GM23248 (cell line): ENCODE measurements around the gene SFXN2. TPM values are rescaled to one million over a fixed set of nuclear protein-coding genes. Genes with fewer than 3 reads are reported as not detected.

Experiments used
- DNase-seq: peaks from one replicate; pipeline ENCODE4 v3.0.0-alpha.2; 2015
- H2AFZ ChIP-seq: fragments of 200-600 bp; sonication (generic); 2 replicates; pipeline ENCODE4 v1.6.1; 2016; ENCODE audit warnings: antibody characterized with exemption
- H3F3A ChIP-seq: fragments of 200-600 bp; sonication (generic); 2 replicates; pipeline ENCODE4 v1.6.1; 2016; ENCODE audit warnings: mild to moderate bottlenecking, antibody characterized with exemption, mixed run types; ENCODE audit not compliant: insufficient read depth
- H3K27ac ChIP-seq: fragments of 200-600 bp; sonication (generic); 2 replicates; pipeline ENCODE4 v1.5.1; 2016; ENCODE audit warnings: mild to moderate bottlenecking
- H3K27me3 ChIP-seq: fragments of 200-600 bp; sonication (generic); replicated peaks from 2 replicates; pipeline ENCODE4 v1.6.1; 2016; ENCODE audit warnings: mild to moderate bottlenecking; ENCODE audit not compliant: insufficient read depth
- H3K36me3 ChIP-seq: fragments of 200-600 bp; sonication (generic); 2 replicates; pipeline ENCODE4 v1.6.1; 2016; ENCODE audit warnings: low read depth, mild to moderate bottlenecking
- H3K4me1 ChIP-seq: fragments of 200-600 bp; sonication (generic); 2 replicates; pipeline ENCODE4 v1.6.1; 2016; ENCODE audit warnings: mild to moderate bottlenecking; ENCODE audit not compliant: insufficient read depth
- H3K4me2 ChIP-seq: fragments of 200-600 bp; sonication (generic); one replicate; pipeline ENCODE4 v1.6.1; 2016; ENCODE audit warnings: mild to moderate bottlenecking; ENCODE audit not compliant: unreplicated experiment
- H3K4me3 ChIP-seq: fragments of 200-600 bp; sonication (generic); 2 replicates; pipeline ENCODE4 v1.5.1; 2016; ENCODE audit warnings: mild to moderate bottlenecking
- H3K79me2 ChIP-seq: fragments of 200-600 bp; sonication (generic); 2 replicates; pipeline ENCODE4 v1.6.1; 2016; ENCODE audit warnings: mild to moderate bottlenecking; ENCODE audit not compliant: insufficient read depth
- H3K9ac ChIP-seq: fragments of 200-600 bp; sonication (generic); 2 replicates; pipeline ENCODE4 v1.6.1; 2016; ENCODE audit warnings: mild to moderate bottlenecking
- H3K9me2 ChIP-seq: fragments of 200-600 bp; sonication (generic); 2 replicates; pipeline ENCODE4 v1.6.1; 2016; ENCODE audit warnings: mixed run types, mild to moderate bottlenecking, moderate library complexity; ENCODE audit not compliant: insufficient read depth
- H3K9me3 ChIP-seq: fragments of 200-600 bp; sonication (generic); one replicate; pipeline ENCODE4 v1.6.1; 2017; ENCODE audit warnings: low read depth
- H4K20me1 ChIP-seq: fragments of 200-600 bp; sonication (generic); 2 replicates; pipeline ENCODE4 v1.6.0; 2016; ENCODE audit not compliant: insufficient read depth
- EZH2 ChIP-seq: fragments of 200-600 bp; sonication (generic); IDR thresholded peaks from 2 replicates; pipeline ENCODE4 v1.6.1; 2018; ENCODE audit warnings: antibody characterized with exemption, mild to moderate bottlenecking; ENCODE audit not compliant: insufficient read depth, poor library complexity, severe bottlenecking
- EZH2phosphoT487 ChIP-seq: fragments of 200-600 bp; sonication (generic); IDR thresholded peaks from 2 replicates; pipeline ENCODE4 v1.6.1; 2018; ENCODE audit warnings: antibody characterized with exemption, moderate library complexity, mild to moderate bottlenecking, low read depth; ENCODE audit not compliant: insufficient read depth
- WGBS, 2 experiments: methylation state at CpG; one replicate each; pipeline ENCODE4 v1.1.6; 2015 to 2017; ENCODE audit warnings: low lambda C conversion rate in 2 of 2, low coverage in 1 of 2; ENCODE audit errors: missing lambda C conversion rate in 2 of 2; 5-methylcytosine and 5-hydroxymethylcytosine counted together
- in situ Hi-C: fragments of 300-500 bp; cut with MboI; formaldehyde crosslinking; loops from 2 replicates; pipeline ENCODE4 v1.15.0; 2020
- polyA plus RNA-seq: library from polyadenylated mRNA; unstranded; fragments of >200 nt; fragmentation: Nextera tagmentation; extraction: Ambion mirVana; gene quantifications from 2 replicates; pipeline ENCODE4 v1.2.1, GENCODE V29; 2016
- total RNA-seq: library from RNA; depleted of rRNA; stranded (reverse); fragments of >200 nt; shearing (Covaris generic); gene quantifications from 2 replicates; pipeline ENCODE4 v1.2.3, GENCODE V29; 2014

Gene SFXN2
- total and polyA plus RNA-seq, 2 experiments from 2014 or later: 1.1 to 1.7 TPM

GRCh38 chr10:102767428-102768160 is 53.2 kb downstream of the SFXN2 start:
- H3K27me3 ChIP-seq: no peaks in the 10 kb centered on the region
- H3K4me3 ChIP-seq: no peak overlapping the region
- H3K27ac ChIP-seq: no peak overlapping the region
- no peak overlapping the region for H2AFZ ChIP-seq
- H3F3A ChIP-seq: 0 out of 2 replicates have a peak, but pooled peaks cover 9% of the 10 kb centered on the region
- H3K36me3 ChIP-seq: 0 out of 2 replicates have a peak, but pooled peaks cover 5% of the 10 kb centered on the region
- H4K20me1 ChIP-seq: peaks cover 6% of the 10 kb centered on the region; the same call in 1 of the 2 replicates
- no peak overlapping the region for H3K4me2 ChIP-seq
- no peaks in the 10 kb centered on the region for H3K9me3 ChIP-seq
- H3K9me2 ChIP-seq: no peaks in the 10 kb centered on the region
- no peak overlapping the region for H3K9ac ChIP-seq
- WGBS, 2 experiments: 99% methylated on average over 9 of the region's 9 CpGs
- peaks cover 13% of the 10 kb centered on the region for H3K4me1 ChIP-seq
- no peak for TF ChIP-seq EZH2phosphoT487
- no peak for TF ChIP-seq EZH2
- in situ Hi-C loops: no loop called here
- DNase-seq: no peak
- H3K79me2 ChIP-seq: peaks cover 73% of the 10 kb centered on the region

GRCh38 chr10:102769375-102770107 is 55.1 kb downstream of the SFXN2 start:
- H3K27me3 ChIP-seq: no peaks in the 10 kb centered on the region
- H2AFZ ChIP-seq: no peak overlapping the region
- no peak overlapping the region for H3K4me2 ChIP-seq
- H3K27ac ChIP-seq: no peak overlapping the region
- in situ Hi-C loops: no loop called here
- DNase-seq: no peak
- TF ChIP-seq EZH2phosphoT487: no peak
- no peaks in the 10 kb centered on the region for H3K9me3 ChIP-seq
- no peaks in the 10 kb centered on the region for H3K9me2 ChIP-seq
- peaks cover 23% of the 10 kb centered on the region for H3K4me1 ChIP-seq
- H3F3A ChIP-seq: peaks cover 25% of the 10 kb centered on the region
- no peak overlapping the region for H3K4me3 ChIP-seq
- H3K79me2 ChIP-seq: peaks cover 67% of the 10 kb centered on the region
- H3K9ac ChIP-seq: no peak overlapping the region
- peaks cover 5% of the 10 kb centered on the region; the same call in 1 of the 2 replicates for H4K20me1 ChIP-seq
- no peaks in the 10 kb centered on the region for H3K36me3 ChIP-seq
- WGBS, 2 experiments: 86% methylated on average over 7 of the region's 7 CpGs

- WGBS, 2 experiments: 97 to 98% methylated on average over 3 of the region's 3 CpGs
These were observed 55.7 kb downstream of the SFXN2 start for GRCh38 chr10:102770108-102770482.

GRCh38 chr10:102770792-102771191 is 56.4 kb downstream of the SFXN2 start:
- Histone ChIP-seq H3F3A (peaks cover 20% of the 10 kb centered on the region), H3K27me3 (no peaks in the 10 kb centered on the region), H3K9ac (no peak overlapping the region), H3K4me3 (no peak overlapping the region), H3K4me2 (no peak overlapping the region), H3K79me2 (peaks cover 67% of the 10 kb centered on the region), H2AFZ (no peak overlapping the region), H3K36me3 (no peaks in the 10 kb centered on the region), H3K9me2 (no peaks in the 10 kb centered on the region), H3K27ac (no peak overlapping the region), H3K4me1 (peaks cover 22% of the 10 kb centered on the region), H4K20me1 (peaks cover 5% of the 10 kb centered on the region; the same call in 1 of the 2 replicates), H3K9me3 (no peaks in the 10 kb centered on the region)
- DNase-seq: peak; percentile 45
- 83 to 92% methylated on average over 1 of the region's 1 CpG for WGBS, 2 experiments
- in situ Hi-C loops: no loop called here
- TF ChIP-seq EZH2phosphoT487 (no peak), EZH2 (no peak)

More at GRCh38 chr10:102770108-102770482, 55.7 kb downstream of the SFXN2 start:
- H3K4me2 ChIP-seq: no peak overlapping the region
- H3K9ac ChIP-seq: no peak overlapping the region
- H3K27me3 ChIP-seq: no peaks in the 10 kb centered on the region
- no peak overlapping the region for H2AFZ ChIP-seq
- no peaks in the 10 kb centered on the region for H3K9me2 ChIP-seq
- DNase-seq: no peak
- peaks cover 5% of the 10 kb centered on the region; the same call in 1 of the 2 replicates for H4K20me1 ChIP-seq
- H3K4me3 ChIP-seq: no peak overlapping the region
- no peak for TF ChIP-seq EZH2phosphoT487
- TF ChIP-seq EZH2: no peak
- in situ Hi-C loops: no loop called here
- no peak overlapping the region for H3K27ac ChIP-seq
- H3K4me1 ChIP-seq: peaks cover 19% of the 10 kb centered on the region
- peaks cover 67% of the 10 kb centered on the region for H3K79me2 ChIP-seq
- H3F3A ChIP-seq: peaks cover 20% of the 10 kb centered on the region
- H3K9me3 ChIP-seq: no peaks in the 10 kb centered on the region
- H3K36me3 ChIP-seq: no peaks in the 10 kb centered on the region
